ENCODE results near the gene PBX3.
"Not testable (repeated sequence)": the region's sequence is repeated elsewhere in the genome, so short reads cannot be mapped to it uniquely, and the experiment has no call there.

The PBX3 gene

GRCh38 chr9:125749287-125749935 is 2.2 kb downstream of the PBX3 start:
- DNase-seq, result no peak

- no peak for DNase-seq
Measured at GRCh38 chr9:125749951-125750626, 2.9 kb downstream of the PBX3 start.

- DNase-seq, result no peak
Measured at GRCh38 chr9:125750627-125751011, 3.4 kb downstream of the PBX3 start.

GRCh38 chr9:125752070-125752628 is 5.0 kb downstream of the PBX3 start:
- no peak for DNase-seq

GRCh38 chr9:125754096-125754495 is 6.9 kb downstream of the PBX3 start:
- no peak for DNase-seq

GRCh38 chr9:125755340-125755739 is 8.2 kb downstream of the PBX3 start:
- no peak for DNase-seq

DNA sequence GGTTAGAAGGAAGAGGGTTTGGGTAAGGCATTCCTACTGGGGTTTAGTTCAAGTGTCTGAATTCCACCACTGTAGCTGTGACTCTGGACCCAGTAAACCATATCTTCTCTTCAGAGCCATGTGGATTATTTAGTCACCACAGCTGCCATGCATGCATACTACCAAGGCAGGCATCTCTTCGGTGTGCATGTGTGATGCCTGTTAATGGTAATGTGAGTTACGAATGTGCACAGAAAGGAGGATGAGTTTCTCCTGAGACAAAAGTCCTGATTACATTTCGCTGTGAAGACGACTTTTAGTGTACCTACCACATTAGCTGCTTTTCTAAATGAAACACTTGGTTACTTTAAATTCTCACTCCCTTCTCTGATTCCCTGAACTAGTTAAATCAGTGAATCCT is 9.3 kb downstream of the PBX3 start:
- DNase-seq, result no peak

DNA sequence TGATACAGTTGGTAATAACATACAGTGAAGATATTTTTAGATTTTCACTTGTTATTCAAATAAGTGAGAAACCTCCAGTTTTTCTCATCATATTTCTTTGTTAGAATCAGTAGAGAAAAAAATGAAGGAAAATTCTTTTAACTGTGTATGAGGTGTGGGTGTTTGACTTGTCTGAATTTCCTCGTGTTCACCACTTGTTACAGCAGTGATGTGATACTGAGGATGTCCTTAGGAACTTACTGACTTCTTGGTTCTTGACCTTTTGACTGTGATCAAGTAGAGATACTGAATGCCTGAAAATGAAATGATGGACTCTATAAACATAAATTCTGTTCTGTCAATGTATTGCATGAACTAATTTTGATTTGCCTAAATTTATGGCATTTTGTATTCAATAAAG is 10.7 kb downstream of the PBX3 start:
- no peak for DNase-seq

DNA sequence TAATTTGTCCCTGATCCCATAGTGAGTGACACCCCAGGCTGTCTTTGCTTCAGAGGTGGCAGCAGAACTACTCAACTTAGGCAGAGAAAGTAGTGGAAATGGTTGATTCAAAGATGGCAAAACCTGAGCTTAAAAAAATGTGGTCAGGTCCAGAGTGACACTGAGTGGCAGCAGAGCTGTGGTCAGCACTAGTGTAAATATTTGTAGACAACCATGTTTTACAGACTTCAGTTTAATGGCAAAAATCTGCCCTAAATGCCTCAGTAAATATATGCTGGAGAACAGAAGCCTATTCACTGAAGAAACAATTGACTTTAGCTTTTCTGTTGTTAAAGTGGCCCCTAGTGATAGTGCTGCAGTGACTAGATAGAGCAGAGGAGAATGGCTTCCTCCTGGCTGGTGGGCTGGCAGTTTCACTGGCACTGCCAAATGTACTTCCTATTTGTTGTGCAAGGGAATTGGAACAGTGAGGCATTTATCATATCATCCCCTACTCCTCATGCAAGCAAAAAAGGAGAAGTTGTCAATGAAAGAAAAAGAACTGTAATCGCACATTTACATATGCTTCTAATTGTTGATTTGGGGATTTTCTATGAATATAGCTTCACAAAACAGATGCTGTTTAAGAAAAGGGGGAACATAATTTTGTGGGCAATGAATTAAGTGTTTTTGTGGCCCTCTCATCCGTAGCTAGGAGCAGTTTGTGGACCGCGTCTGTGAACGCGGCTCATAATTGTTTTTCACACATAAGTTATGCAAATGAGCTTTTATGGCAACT is 12.0 kb downstream of the PBX3 start:
- no peak for DNase-seq

DNA sequence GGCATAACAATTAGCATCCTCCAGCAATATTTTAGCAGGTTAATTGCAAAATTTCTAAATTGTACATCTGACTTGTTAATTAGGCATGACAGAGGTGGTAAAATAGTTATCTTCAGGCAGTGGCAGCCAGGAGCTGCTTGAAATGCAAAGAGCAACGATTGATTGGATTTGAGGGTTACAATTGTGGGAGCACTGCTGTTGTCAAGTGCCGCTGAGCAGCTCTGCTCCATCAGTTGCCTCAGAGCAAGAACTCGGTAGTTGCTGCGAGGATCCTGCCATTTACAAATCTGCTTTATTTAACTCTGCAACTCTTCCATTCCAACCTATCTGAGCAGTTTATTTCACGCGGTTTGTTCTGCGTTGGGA is 12.6 kb downstream of the PBX3 start:
- DNase-seq, result no peak

DNA sequence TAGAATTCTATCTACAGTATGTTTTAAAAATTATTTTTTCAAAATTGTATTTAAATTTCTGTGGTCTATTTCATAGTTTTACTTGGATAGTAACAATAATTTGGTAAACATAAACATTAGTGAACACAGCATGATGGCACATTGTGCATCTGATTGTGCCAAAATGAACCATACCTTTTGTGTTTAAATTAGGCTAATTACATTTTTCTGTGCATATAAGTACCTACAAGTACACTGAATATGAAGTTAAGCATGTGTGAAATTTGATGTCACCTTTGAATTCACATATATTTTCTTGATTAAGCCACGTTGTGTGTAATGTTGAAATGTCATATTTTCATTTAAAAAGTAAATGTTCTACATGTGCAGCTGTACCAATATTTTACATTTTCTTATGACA is 13.4 kb downstream of the PBX3 start:
- no peak for DNase-seq

DNA sequence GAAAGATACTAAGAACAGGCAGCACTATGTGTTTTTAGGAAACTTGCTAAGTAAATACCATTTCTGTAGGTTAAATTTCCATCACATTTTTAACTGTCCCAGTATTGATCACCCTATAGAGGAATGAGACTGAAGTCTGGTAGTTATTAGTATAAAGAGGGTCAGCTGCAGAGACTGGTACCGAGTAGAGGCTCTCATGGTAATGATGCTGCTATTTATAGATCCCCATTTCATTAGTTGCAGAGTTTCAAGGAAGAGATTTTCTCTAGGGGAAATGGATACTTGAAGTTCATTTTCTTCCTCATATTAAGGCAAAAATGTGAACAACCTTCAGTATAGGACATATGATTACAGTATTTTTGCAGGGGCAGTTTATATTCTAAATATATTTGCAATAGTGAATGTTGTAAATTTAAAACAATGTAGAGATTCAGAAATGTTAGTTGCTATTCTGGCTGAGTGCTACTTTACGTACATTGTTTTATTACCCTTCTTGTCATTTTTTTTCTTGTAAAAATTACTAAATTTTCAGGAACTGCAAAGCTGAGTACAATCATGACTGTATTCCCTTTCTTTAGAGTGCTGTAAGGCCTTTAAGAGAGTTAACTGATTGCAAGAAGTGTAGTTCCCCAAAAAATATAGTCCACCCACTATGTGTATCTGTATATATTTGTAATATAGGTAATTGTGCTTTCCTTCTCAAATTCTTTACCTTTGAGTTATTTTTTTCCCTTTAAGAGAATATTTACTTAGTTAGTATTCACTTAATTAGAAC is 14.7 kb downstream of the PBX3 start:
- no peak for DNase-seq

- no peak for DNase-seq
Measured at GRCh38 chr9:125763394-125763801, 16.2 kb downstream of the PBX3 start.

GRCh38 chr9:125764198-125764597 is 17.0 kb downstream of the PBX3 start:
- DNase-seq, result no peak

DNA sequence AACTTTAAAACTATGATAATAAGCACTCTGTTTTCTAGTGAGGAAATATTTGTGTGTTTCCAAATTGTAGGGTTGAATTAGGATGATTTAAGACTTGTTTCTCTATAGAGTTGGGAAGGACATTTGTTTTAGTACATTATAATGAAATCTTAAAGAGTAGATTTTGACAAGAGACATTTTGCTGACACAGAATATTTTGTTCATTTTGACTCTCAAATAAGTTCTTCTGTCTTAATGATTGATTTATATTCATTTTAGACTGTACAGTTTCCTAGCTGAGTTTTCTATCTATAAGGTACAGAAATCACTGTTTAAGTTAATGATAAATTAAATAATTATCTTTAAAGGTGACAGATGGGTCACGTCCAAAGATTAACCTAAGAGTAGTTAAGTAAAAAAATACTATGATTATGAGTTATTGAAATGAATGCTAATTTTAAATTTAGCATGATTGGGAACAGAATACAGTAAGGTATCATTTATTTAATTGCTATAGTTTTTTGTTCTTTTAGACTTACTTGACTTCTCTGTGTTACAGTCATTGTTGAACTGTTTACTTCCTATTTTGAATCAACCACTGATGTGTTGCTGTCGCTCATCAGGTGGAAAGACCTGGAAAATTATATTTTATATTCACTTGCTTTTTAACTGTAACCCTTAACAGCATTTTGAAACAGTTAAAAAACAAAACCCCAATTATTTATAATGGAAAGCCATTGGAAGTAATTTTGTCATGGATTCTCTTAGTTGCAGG is 19.5 kb downstream of the PBX3 start:
- no peak for DNase-seq

DNA sequence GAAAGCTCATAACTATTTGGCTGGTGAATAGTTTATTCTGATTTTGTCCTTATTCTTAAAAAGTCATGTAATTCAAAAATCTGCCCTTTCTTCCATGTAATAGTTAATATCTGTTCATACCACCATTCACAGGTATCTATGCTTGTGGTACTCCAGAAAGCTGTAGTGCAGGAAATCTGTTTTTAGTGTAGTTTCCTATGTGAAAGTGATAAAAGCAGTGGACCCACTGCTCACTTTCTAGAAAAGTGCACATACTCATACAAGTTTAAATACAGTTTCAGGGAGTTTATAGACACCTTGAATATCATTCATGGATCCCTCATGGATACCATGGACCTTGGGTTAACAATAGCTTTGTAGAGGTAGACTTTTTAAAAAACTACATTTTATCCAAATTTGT is 20.2 kb downstream of the PBX3 start:
- DNase-seq, result no peak

DNA sequence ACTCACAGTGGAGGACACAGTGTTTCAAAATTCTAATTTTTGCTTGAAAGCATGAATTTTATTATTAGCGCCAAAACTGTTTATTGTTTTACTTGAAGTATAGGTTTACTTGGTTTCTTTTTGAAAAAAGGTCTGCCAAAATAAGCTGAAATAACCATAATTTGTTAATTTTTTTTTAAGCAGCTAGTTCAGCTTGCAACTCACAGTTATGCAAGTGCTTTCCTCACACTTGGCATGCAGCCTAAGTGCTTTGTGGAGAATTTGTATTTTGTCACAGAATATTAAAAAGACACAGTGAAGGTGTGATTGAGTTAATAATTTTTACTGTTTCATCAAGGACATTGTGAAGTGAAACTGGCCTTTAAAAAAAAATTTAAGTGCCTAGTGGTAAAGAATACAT is 21.6 kb downstream of the PBX3 start:
- DNase-seq, result no peak

DNA sequence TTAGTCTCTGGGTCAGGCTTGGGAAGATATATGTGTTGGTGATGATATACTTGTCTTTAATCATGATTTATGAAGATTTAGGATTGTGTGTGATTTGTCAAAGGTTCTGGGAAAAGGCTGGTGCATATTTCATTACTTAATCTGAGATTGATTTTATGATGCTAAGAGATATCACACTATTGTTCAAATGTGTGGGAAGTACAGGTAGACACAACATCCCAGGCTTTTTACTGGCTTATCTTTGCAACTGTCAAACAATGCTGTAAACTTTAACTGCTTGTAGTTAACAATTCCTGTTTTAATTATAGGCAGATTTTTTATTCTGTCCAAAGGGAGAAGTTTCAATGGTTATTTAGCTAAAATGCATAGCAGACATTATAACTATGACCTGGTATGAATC is 23.9 kb downstream of the PBX3 start:
- no peak for DNase-seq

DNA sequence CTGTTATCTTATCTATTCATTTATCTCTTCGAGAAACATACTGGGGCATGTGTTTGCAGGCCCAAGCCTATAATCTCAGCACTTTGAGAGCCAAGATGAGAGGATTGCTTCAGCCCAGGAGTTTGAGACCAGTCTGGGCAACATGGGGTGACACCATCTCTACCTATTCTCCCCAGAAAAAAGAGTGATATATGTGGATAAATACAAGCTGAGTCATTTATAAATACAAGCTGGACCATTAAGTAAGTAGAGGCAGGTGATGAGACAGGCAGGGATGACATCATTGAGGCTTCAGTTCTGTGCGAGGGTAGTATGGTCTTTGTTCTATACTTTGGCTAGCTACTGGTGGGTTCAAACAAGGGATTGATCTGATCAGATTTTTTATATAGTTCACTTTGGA is 25.6 kb downstream of the PBX3 start:
- DNase-seq, result no peak

GRCh38 chr9:125774106-125774505 is 26.9 kb downstream of the PBX3 start:
- DNase-seq, result no peak

DNA sequence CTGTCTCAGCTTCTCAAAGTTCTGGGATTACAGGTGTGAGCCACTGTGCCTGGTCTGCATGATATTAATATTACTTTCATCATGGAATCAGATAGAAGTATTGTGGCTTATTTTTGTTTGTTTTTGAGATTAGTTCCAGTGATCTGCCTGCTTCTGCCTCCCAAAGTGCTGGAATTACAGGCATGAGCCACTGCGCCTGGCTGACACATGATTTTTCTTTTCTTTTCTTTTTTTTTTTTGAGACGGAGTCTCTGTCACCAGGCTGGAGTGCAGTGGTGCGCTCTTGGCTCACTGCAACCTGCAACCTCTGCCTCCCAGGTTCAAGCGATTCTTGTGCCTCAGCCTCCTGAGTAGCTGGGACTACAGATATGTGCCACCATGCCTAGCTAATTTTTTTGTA is 29.6 kb downstream of the PBX3 start:
- DNase-seq, result not testable (repeated sequence)

GRCh38 chr9:125778538-125779219 is 31.5 kb downstream of the PBX3 start:
- not testable (repeated sequence) for DNase-seq

All from stimulated activated CD4-positive, alpha-beta T cell treated with anti-CD3 and anti-CD28 coated beads, Interleukin-15, amount 100 ng/mL, for 24 hours (primary cell).